ENCODE results near the gene HMCN2.

HMCN2 gene

GRCh38 chr9:130323051-130323745 is 57.6 kb downstream of the HMCN2 start:
- Histone ChIP-seq H3K36me3 (ENCODE audit: insufficient read depth, low read length) (no peaks in the 10 kb centered on the region), H3K4me1 (ENCODE audit: control insufficient read depth, insufficient read depth, low read length, unreplicated experiment) (peaks cover 9% of the 10 kb centered on the region), H3K27ac (ENCODE audit: low read depth, low read length) (no peak overlapping the region), H3K4me3 (ENCODE audit: low read depth, low read length) (no peak overlapping the region), H2AFZ (ENCODE audit: low read length, unreplicated experiment) (no peak overlapping the region), H3K79me2 (ENCODE audit: control insufficient read depth, insufficient read depth, low read length, unreplicated experiment) (no peaks in the 10 kb centered on the region), H3K27me3 (ENCODE audit: insufficient read depth, low read length) (peaks cover 48% of the 10 kb centered on the region)

- Histone ChIP-seq H3K27me3 (ENCODE audit: insufficient read depth, low read length) (peaks cover 46% of the 10 kb centered on the region), H3K4me3 (ENCODE audit: low read depth, low read length) (no peak overlapping the region), H3K79me2 (ENCODE audit: control insufficient read depth, insufficient read depth, low read length, unreplicated experiment) (no peaks in the 10 kb centered on the region), H3K4me1 (ENCODE audit: control insufficient read depth, insufficient read depth, low read length, unreplicated experiment) (peaks cover 10% of the 10 kb centered on the region), H3K27ac (ENCODE audit: low read depth, low read length) (no peak overlapping the region), H3K36me3 (ENCODE audit: insufficient read depth, low read length) (no peaks in the 10 kb centered on the region), H2AFZ (ENCODE audit: low read length, unreplicated experiment) (no peak overlapping the region)
Observed at GRCh38 chr9:130325921-130326320, 60.4 kb downstream of the HMCN2 start.

- peaks cover 13% of the 10 kb centered on the region for H3K4me1 ChIP-seq (ENCODE audit: control insufficient read depth, insufficient read depth, low read length, unreplicated experiment)
- H2AFZ ChIP-seq (ENCODE audit: low read length, unreplicated experiment) = no peak overlapping the region
- H3K79me2 ChIP-seq (ENCODE audit: control insufficient read depth, insufficient read depth, low read length, unreplicated experiment) = no peaks in the 10 kb centered on the region
- peaks cover 35% of the 10 kb centered on the region for H3K27me3 ChIP-seq (ENCODE audit: insufficient read depth, low read length)
- H3K36me3 ChIP-seq (ENCODE audit: insufficient read depth, low read length) = no peaks in the 10 kb centered on the region
- no peak overlapping the region for H3K27ac ChIP-seq (ENCODE audit: low read depth, low read length)
- H3K4me3 ChIP-seq (ENCODE audit: low read depth, low read length) = 0 out of 2 replicates have a peak overlapping the region, but pooled peaks have one; percentile 48
Observed at GRCh38 chr9:130327070-130327780, 61.7 kb downstream of the HMCN2 start.

GRCh38 chr9:130327781-130328348 is 62.3 kb downstream of the HMCN2 start:
- H3K27ac ChIP-seq (ENCODE audit: low read depth, low read length) = no peak overlapping the region
- peaks cover 29% of the 10 kb centered on the region for H3K27me3 ChIP-seq (ENCODE audit: insufficient read depth, low read length)
- H3K79me2 ChIP-seq (ENCODE audit: control insufficient read depth, insufficient read depth, low read length, unreplicated experiment) = no peaks in the 10 kb centered on the region
- H3K36me3 ChIP-seq (ENCODE audit: insufficient read depth, low read length) = no peaks in the 10 kb centered on the region
- H3K4me1 ChIP-seq (ENCODE audit: control insufficient read depth, insufficient read depth, low read length, unreplicated experiment) = peaks cover 13% of the 10 kb centered on the region
- no peak overlapping the region for H2AFZ ChIP-seq (ENCODE audit: low read length, unreplicated experiment)
- peak overlapping the region; percentile 48 for H3K4me3 ChIP-seq (ENCODE audit: low read depth, low read length)

- Histone ChIP-seq H3K4me3 (ENCODE audit: low read depth, low read length) (peak overlapping the region; percentile 48), H3K4me1 (ENCODE audit: control insufficient read depth, insufficient read depth, low read length, unreplicated experiment) (peaks cover 13% of the 10 kb centered on the region), H3K27me3 (ENCODE audit: insufficient read depth, low read length) (peaks cover 23% of the 10 kb centered on the region), H2AFZ (ENCODE audit: low read length, unreplicated experiment) (no peak overlapping the region), H3K79me2 (ENCODE audit: control insufficient read depth, insufficient read depth, low read length, unreplicated experiment) (no peaks in the 10 kb centered on the region), H3K27ac (ENCODE audit: low read depth, low read length) (no peak overlapping the region), H3K36me3 (ENCODE audit: insufficient read depth, low read length) (no peaks in the 10 kb centered on the region)
Observed at GRCh38 chr9:130328349-130328801, 62.8 kb downstream of the HMCN2 start.

GRCh38 chr9:130329061-130329460 is 63.5 kb downstream of the HMCN2 start:
- Histone ChIP-seq H3K4me1 (ENCODE audit: control insufficient read depth, insufficient read depth, low read length, unreplicated experiment) (peaks cover 13% of the 10 kb centered on the region), H2AFZ (ENCODE audit: low read length, unreplicated experiment) (no peak overlapping the region), H3K79me2 (ENCODE audit: control insufficient read depth, insufficient read depth, low read length, unreplicated experiment) (no peaks in the 10 kb centered on the region), H3K27me3 (ENCODE audit: insufficient read depth, low read length) (peaks cover 20% of the 10 kb centered on the region; the same call in 1 of the 2 replicates), H3K27ac (ENCODE audit: low read depth, low read length) (no peak overlapping the region), H3K4me3 (ENCODE audit: low read depth, low read length) (no peak overlapping the region), H3K36me3 (ENCODE audit: insufficient read depth, low read length) (no peaks in the 10 kb centered on the region)

- Histone ChIP-seq H3K36me3 (ENCODE audit: insufficient read depth, low read length) (no peaks in the 10 kb centered on the region), H3K4me3 (ENCODE audit: low read depth, low read length) (no peak overlapping the region), H3K4me1 (ENCODE audit: control insufficient read depth, insufficient read depth, low read length, unreplicated experiment) (peaks cover 13% of the 10 kb centered on the region), H3K79me2 (ENCODE audit: control insufficient read depth, insufficient read depth, low read length, unreplicated experiment) (no peaks in the 10 kb centered on the region), H3K27me3 (ENCODE audit: insufficient read depth, low read length) (peaks cover 22% of the 10 kb centered on the region; the same call in 1 of the 2 replicates), H3K27ac (ENCODE audit: low read depth, low read length) (no peak overlapping the region), H2AFZ (ENCODE audit: low read length, unreplicated experiment) (no peak overlapping the region)
Observed at GRCh38 chr9:130330202-130330862, 64.8 kb downstream of the HMCN2 start.

GRCh38 chr9:130331061-130331460 is 65.5 kb downstream of the HMCN2 start:
- Histone ChIP-seq H3K27me3 (ENCODE audit: insufficient read depth, low read length) (peaks cover 21% of the 10 kb centered on the region; the same call in 1 of the 2 replicates), H3K4me1 (ENCODE audit: control insufficient read depth, insufficient read depth, low read length, unreplicated experiment) (peaks cover 13% of the 10 kb centered on the region), H3K36me3 (ENCODE audit: insufficient read depth, low read length) (no peaks in the 10 kb centered on the region), H3K27ac (ENCODE audit: low read depth, low read length) (no peak overlapping the region), H3K4me3 (ENCODE audit: low read depth, low read length) (no peak overlapping the region), H2AFZ (ENCODE audit: low read length, unreplicated experiment) (no peak overlapping the region), H3K79me2 (ENCODE audit: control insufficient read depth, insufficient read depth, low read length, unreplicated experiment) (no peaks in the 10 kb centered on the region)

- Histone ChIP-seq H3K79me2 (ENCODE audit: control insufficient read depth, insufficient read depth, low read length, unreplicated experiment) (no peaks in the 10 kb centered on the region), H3K27ac (ENCODE audit: low read depth, low read length) (no peak overlapping the region), H3K4me1 (ENCODE audit: control insufficient read depth, insufficient read depth, low read length, unreplicated experiment) (peaks cover 13% of the 10 kb centered on the region), H2AFZ (ENCODE audit: low read length, unreplicated experiment) (no peak overlapping the region), H3K4me3 (ENCODE audit: low read depth, low read length) (no peak overlapping the region), H3K27me3 (ENCODE audit: insufficient read depth, low read length) (peaks cover 21% of the 10 kb centered on the region; the same call in 1 of the 2 replicates), H3K36me3 (ENCODE audit: insufficient read depth, low read length) (no peaks in the 10 kb centered on the region)
Observed at GRCh38 chr9:130331573-130331972, 66.0 kb downstream of the HMCN2 start.

- Histone ChIP-seq H3K79me2 (ENCODE audit: control insufficient read depth, insufficient read depth, low read length, unreplicated experiment) (no peaks in the 10 kb centered on the region), H3K27me3 (ENCODE audit: insufficient read depth, low read length) (peaks cover 13% of the 10 kb centered on the region; the same call in 1 of the 2 replicates), H2AFZ (ENCODE audit: low read length, unreplicated experiment) (no peak overlapping the region), H3K36me3 (ENCODE audit: insufficient read depth, low read length) (no peaks in the 10 kb centered on the region), H3K27ac (ENCODE audit: low read depth, low read length) (no peak overlapping the region), H3K4me3 (ENCODE audit: low read depth, low read length) (no peak overlapping the region), H3K4me1 (ENCODE audit: control insufficient read depth, insufficient read depth, low read length, unreplicated experiment) (peaks cover 12% of the 10 kb centered on the region)
Observed at GRCh38 chr9:130332384-130332926, 66.9 kb downstream of the HMCN2 start.
